ENCODE results near the gene PRDM15.

The PRDM15 gene

GRCh38 chr21:41817228-41817627 is 61.9 kb downstream of the PRDM15 start:
- peak; percentile 78 to 94 for DNase-seq (ENCODE audit: low read depth in 1 of 2, low spot score in 1 of 2)
- in situ Hi-C loops (cut with HindIII; ENCODE audit: low pct_unique_long_range_greater_than_20kb, low sequenced_read_pairs), result no loop called here
- TF ChIP-seq JUND (IDR thresholded peaks at IDR 0.05; ENCODE audit: low read depth), result no peak

DNA sequence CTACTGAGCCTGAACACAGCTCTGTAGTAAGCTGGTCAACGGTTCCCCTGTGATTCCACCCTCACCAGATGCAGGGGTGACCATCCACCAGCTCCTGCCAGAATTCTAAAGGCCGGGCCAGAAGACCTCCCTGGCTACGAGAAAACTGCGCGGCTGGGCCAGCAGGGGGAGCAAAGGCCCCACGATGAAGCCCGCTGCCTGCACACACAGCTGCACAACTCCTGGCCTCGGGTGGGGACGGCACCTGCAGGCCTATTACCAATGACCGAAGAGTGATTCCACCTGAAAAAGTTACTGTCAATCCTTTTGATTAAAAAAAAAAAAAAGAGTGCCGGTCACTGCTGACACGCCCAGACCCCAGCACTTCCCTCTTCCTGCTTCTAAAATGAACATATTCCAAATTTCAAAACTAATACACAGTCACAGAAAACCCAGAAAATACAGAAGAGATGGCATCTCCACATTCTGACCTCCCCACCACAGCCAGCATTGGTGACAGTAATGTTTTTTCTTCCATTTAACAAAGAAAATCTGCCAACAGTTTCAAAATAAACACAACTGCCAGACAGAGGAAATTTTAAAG is 62.5 kb downstream of the PRDM15 start:
- in situ Hi-C loops (cut with HindIII; ENCODE audit: low pct_unique_long_range_greater_than_20kb, low sequenced_read_pairs), result no loop called here
- TF ChIP-seq JUND (IDR thresholded peaks at IDR 0.05; ENCODE audit: low read depth), result no peak
- peak in 1 of 2 experiments; percentile 39 for DNase-seq (ENCODE audit: low read depth in 1 of 2, low spot score in 1 of 2)

GRCh38 chr21:41815652-41816582 is 63.2 kb downstream of the PRDM15 start:
- no peak for DNase-seq (ENCODE audit: low read depth in 1 of 2, low spot score in 1 of 2)
- no peak for TF ChIP-seq JUND (IDR thresholded peaks at IDR 0.05; ENCODE audit: low read depth)
- in situ Hi-C loops (cut with HindIII; ENCODE audit: low pct_unique_long_range_greater_than_20kb, low sequenced_read_pairs), result no loop called here

GRCh38 chr21:41813226-41813625 is 65.9 kb downstream of the PRDM15 start:
- no peak for DNase-seq (ENCODE audit: low read depth in 1 of 2, low spot score in 1 of 2)
- no peak for TF ChIP-seq JUND (IDR thresholded peaks at IDR 0.05; ENCODE audit: low read depth)
- in situ Hi-C loops (cut with HindIII; ENCODE audit: low pct_unique_long_range_greater_than_20kb, low sequenced_read_pairs), result no loop called here

DNA sequence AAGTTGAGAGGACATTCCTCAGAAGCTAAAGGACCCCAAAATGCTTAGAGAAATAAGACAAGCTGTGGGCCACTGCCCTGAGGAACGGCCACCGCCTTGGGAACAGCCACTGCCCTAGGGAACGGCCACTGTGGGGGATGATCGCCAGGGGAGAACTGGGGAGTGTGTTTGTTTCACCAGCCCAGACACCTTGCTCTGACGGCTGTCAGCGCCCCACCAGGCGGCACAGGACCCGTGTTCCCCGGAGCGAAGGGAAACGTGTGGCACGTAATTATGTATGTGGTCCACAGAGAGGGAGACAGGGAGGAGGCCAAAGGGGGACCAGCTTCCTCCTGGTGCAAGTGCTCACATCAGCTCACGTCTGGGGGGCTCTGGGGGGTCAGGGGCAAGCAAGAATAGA is 66.5 kb downstream of the PRDM15 start:
- no peak for DNase-seq (ENCODE audit: low read depth in 1 of 2, low spot score in 1 of 2)
- TF ChIP-seq JUND (IDR thresholded peaks at IDR 0.05; ENCODE audit: low read depth), result no peak
- in situ Hi-C loops (cut with HindIII; ENCODE audit: low pct_unique_long_range_greater_than_20kb, low sequenced_read_pairs), result no loop called here

- DNase-seq (ENCODE audit: low read depth in 1 of 2, low spot score in 1 of 2), result no peak
- in situ Hi-C loops (cut with HindIII; ENCODE audit: low pct_unique_long_range_greater_than_20kb, low sequenced_read_pairs), result no loop called here
- TF ChIP-seq JUND (IDR thresholded peaks at IDR 0.05; ENCODE audit: low read depth), result no peak
Observed at GRCh38 chr21:41810597-41810932, 68.6 kb downstream of the PRDM15 start.

- in situ Hi-C loops (cut with HindIII; ENCODE audit: low pct_unique_long_range_greater_than_20kb, low sequenced_read_pairs), result no loop called here
- no peak for DNase-seq (ENCODE audit: low read depth in 1 of 2, low spot score in 1 of 2)
- TF ChIP-seq JUND (IDR thresholded peaks at IDR 0.05; ENCODE audit: low read depth), result no peak
Observed at GRCh38 chr21:41809891-41810596, 69.1 kb downstream of the PRDM15 start.

GRCh38 chr21:41808846-41809245 is 70.3 kb downstream of the PRDM15 start:
- in situ Hi-C loops (cut with HindIII; ENCODE audit: low pct_unique_long_range_greater_than_20kb, low sequenced_read_pairs), result no loop called here
- TF ChIP-seq JUND (IDR thresholded peaks at IDR 0.05; ENCODE audit: low read depth), result no peak
- DNase-seq (ENCODE audit: low read depth in 1 of 2, low spot score in 1 of 2), result no peak

DNA sequence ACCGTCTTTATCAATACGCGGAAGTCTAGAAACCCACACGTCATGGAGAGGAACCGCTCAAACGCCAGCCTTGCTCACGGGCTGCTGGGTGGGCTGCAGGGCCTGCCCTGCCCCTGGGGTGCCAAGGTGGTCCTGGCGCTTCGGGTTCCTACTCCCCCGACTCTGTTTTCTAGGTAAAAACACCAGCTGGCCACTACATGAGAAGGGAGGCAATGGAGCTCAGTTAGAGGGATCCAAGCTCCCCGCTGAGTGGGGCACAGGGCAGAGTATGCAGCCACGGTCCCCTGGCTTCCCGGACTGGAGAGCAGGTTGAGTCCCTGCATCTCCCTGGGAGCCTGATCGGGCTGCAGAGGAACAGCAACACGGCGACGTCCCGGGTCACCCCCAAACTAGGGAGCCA is 71.0 kb downstream of the PRDM15 start:
- TF ChIP-seq JUND (IDR thresholded peaks at IDR 0.05; ENCODE audit: low read depth), result no peak
- no peak for DNase-seq (ENCODE audit: low read depth in 1 of 2, low spot score in 1 of 2)
- in situ Hi-C loops (cut with HindIII; ENCODE audit: low pct_unique_long_range_greater_than_20kb, low sequenced_read_pairs), result no loop called here

DNA sequence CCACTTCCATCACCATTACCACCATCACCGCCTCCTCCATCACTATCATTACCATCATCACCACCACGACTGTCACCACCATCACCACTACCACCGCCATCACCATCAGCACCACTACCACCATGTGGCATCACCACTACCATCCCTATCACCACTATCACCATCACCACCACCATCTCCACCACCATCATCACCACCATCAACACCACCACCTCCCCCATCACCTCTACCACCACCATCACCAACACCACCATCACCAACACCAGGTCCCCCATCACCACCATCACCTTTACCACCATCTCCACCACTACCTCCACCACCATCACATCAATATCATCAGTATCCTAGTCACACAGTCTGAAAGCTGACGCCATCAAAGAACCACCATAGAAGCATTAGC is 72.4 kb downstream of the PRDM15 start:
- DNase-seq (ENCODE audit: low read depth in 1 of 2, low spot score in 1 of 2), result no peak
- no peak for TF ChIP-seq JUND (IDR thresholded peaks at IDR 0.05; ENCODE audit: low read depth)
- in situ Hi-C loops (cut with HindIII; ENCODE audit: low pct_unique_long_range_greater_than_20kb, low sequenced_read_pairs), result no loop called here

- in situ Hi-C loops (cut with HindIII; ENCODE audit: low pct_unique_long_range_greater_than_20kb, low sequenced_read_pairs), result no loop called here
- DNase-seq (ENCODE audit: low read depth in 1 of 2, low spot score in 1 of 2), result no peak
- TF ChIP-seq JUND (IDR thresholded peaks at IDR 0.05; ENCODE audit: low read depth), result no peak
Observed at GRCh38 chr21:41805643-41806042, 73.5 kb downstream of the PRDM15 start.

DNA sequence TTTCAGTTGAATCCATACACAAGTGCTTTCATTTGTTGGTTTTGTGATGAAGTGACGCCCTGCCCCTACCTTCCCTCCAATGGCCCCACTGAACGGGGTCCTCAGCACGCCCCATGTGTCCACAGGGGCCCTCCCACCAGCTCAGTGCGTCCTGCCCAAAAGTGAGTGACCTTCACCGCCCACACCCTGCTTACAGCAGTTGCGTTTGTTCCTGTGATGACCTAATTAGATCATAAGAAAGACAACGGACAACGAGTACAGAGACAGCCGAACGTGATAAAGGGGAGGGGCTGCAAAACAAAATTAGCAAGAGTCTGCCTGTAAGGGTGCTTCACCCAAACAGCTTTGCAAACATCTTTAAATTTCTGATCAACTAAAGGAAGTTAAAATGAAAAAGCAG is 74.1 kb downstream of the PRDM15 start:
- TF ChIP-seq JUND (IDR thresholded peaks at IDR 0.05; ENCODE audit: low read depth), result no peak
- DNase-seq (ENCODE audit: low read depth in 1 of 2, low spot score in 1 of 2), result no peak
- in situ Hi-C loops (cut with HindIII; ENCODE audit: low pct_unique_long_range_greater_than_20kb, low sequenced_read_pairs), result no loop called here

DNA sequence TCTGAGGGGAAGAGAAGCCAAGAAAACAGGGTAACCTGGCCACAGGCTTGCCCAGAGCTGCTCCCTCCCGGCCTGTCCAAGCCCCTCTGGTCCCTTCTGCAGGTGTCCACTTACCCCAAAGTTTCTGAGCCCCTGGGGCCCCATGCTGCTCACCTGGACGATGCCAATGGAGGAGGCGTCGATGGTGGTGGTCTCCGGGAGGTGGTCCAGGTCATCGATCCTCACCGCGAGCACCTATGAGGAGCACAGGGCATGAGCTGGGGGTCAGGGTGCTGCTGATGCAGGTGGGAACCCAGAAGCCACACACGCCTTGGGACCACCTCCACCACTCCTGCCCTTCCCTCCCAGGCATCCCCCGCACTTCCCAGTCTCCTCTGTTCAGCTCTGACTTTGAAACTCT is 74.8 kb downstream of the PRDM15 start:
- TF ChIP-seq JUND (IDR thresholded peaks at IDR 0.05; ENCODE audit: low read depth), result no peak
- DNase-seq (ENCODE audit: low read depth in 1 of 2, low spot score in 1 of 2), result no peak
- in situ Hi-C loops (cut with HindIII; ENCODE audit: low pct_unique_long_range_greater_than_20kb, low sequenced_read_pairs), result no loop called here
